GM12891 (cell line): ENCODE data around the gene POLD2.
A peak's percentile ranks its signal among the peaks of the same experiment; 100 is the strongest.

Experiments
- DNase-seq: peaks from one replicate; pipeline ENCODE4 v3.0.0; 2011; ENCODE audit warnings: low spot score; ENCODE audit not compliant: insufficient read length
- FAIRE-seq: peaks from 2 replicates; lab custom pipeline; 2011; peaks lifted over from hg19 to GRCh38; lab: Jason Lieb, UNC
- PAX5 ChIP-seq: IDR thresholded peaks from 2 replicates; pipeline ENCODE4 v1.6.1; 2011; ENCODE audit warnings: low read length, moderate library complexity, mild to moderate bottlenecking; ENCODE audit not compliant: insufficient read depth, severe bottlenecking
- POLR2A ChIP-seq: IDR thresholded peaks from 2 replicates; pipeline ENCODE4 v1.6.1; 2011; ENCODE audit warnings: low read depth, low read length, control low read depth
- POLR2AphosphoS5 ChIP-seq: IDR thresholded peaks from 2 replicates; pipeline ENCODE4 v1.6.1; 2011; ENCODE audit warnings: low read depth, low read length, control low read depth
- POU2F2 ChIP-seq: IDR thresholded peaks from 2 replicates; pipeline ENCODE4 v1.6.1; 2011; ENCODE audit warnings: low read depth, mild to moderate bottlenecking, control low read depth, low read length, moderate library complexity
- SPI1 ChIP-seq: IDR thresholded peaks from 2 replicates; pipeline ENCODE4 v1.6.1; 2011; ENCODE audit warnings: low read depth, low read length, control low read depth
- TAF1 ChIP-seq: IDR thresholded peaks from 2 replicates; pipeline ENCODE4 v1.6.1; 2011; ENCODE audit warnings: low read depth, low read length, control low read depth

The POLD2 gene

DNA sequence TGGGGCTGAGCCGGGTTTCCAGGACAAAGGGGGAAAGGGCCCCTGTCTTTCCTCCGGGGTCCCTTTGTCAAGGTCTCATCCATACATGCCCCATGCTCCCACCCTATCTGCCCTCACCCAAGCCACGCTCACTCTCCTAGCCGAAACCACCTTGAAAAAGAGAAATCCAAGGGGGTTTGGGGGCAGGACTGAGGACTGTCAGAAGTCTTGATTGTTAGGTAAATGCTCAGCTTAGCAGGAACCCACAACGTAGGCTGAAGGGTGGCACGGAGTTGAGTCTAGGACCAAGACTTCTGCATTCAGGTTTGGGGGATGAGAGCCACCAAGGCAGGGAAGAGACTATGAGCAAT lies 57.3 kb downstream of the POLD2 start:
- no peak for FAIRE-seq
- no peak for DNase-seq
- TF ChIP-seq POLR2A (no peak; the same call in 1 of the 2 replicates), PAX5 (no peak), POU2F2 (no peak), POLR2AphosphoS5 (peak; percentile 10; the same call in 1 of the 2 replicates)

DNA sequence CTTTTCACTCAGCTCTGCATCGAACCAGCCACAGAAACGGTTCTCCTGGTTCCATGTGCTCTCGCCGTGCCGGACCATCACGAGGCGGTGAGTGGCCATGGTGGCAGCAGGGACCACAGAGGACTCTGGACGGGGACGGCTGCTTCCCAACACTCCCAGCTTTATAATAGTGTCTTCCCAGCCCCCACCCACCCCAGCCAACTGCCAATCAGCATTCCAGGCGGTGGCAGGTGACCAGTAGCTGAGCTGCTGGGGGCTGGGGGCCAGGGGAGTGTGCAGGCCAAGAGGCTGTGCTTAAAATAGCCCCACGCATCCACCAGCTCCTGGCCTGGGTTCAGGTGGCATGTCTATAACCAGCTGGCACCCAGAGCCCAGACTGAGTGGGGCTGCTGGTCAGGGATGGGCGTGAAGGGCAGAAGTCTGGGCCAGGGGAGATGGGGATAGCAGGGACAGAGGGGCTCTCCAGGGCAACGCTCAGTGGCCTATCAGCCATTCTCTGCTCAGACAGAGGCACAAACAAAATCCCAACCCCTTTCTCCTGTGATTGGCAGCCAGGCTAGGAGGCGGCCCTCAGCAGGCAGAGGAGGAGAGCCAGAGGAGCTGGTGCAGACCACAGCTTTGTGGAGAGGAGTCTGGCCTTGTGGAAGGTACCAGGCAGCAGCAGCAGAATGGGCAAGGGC lies 57.8 kb downstream of the POLD2 start, which contains the start of gene PGAM2:
Gene PGAM2 (minus strand): TSS at position 137 of the 680 bp plus-strand sequence. CDS start 38 bp downstream, at position 99.
- TF ChIP-seq POLR2A (no peak; the same call in 1 of the 2 replicates), POLR2AphosphoS5 (peak; percentile 57; the same call in 1 of the 2 replicates), TAF1 (no peak)
- no peak for DNase-seq
- FAIRE-seq = peak; percentile 20

DNA sequence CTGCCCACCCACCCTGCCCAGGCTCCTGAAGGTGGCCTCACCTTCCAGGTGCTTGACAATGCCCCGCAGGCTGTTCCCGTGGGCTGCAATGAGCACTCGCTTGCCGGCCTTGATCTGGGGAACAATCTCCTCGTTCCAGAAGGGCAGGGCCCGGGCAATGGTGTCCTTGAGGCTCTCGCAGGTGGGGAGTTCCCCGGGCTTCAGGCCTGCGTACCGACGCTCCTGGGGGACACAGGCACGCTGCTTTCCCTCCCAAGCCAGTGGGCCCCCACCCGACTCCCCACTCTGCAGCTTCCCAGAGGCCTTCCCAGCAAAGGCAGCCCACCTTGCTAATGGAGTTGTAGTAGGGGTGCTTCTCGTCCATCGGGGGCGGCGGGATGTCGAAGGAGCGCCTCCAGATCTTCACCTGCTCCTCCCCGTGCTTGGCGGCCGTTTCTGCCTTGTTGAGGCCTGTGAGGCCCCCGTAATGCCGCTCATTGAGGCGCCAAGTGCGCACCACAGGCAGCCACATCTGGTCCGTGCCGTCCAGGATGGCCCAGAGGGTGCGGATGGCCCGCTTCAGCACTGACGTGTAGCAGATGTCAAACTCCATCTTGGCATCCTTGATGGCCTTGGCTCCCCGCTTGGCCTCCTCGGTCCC lies 58.4 kb downstream of the POLD2 start:
- no peak for TF ChIP-seq POLR2A
- TF ChIP-seq SPI1 = no peak
- TF ChIP-seq POLR2AphosphoS5 = no peak
- TF ChIP-seq TAF1 = no peak
- TF ChIP-seq POU2F2 = no peak
- TF ChIP-seq PAX5 = no peak
- no peak for DNase-seq
- FAIRE-seq = peak; percentile 13
